ENCODE data around the gene LONP1.

LONP1 gene

GRCh38 chr19:5667751-5668271 is 52.1 kb downstream of the LONP1 start:
- no peaks in the 10 kb centered on the region for H3K27me3 ChIP-seq (ENCODE audit: insufficient read depth, poor library complexity, severe bottlenecking)
- no peak for TF ChIP-seq SPI1 (IDR thresholded peaks at IDR 0.05; ENCODE audit: borderline replicate concordance, low read depth)
- TF ChIP-seq POLR2AphosphoS5 (IDR thresholded peaks at IDR 0.05; ENCODE audit: low read depth): no peak; the same call in 1 of the 2 replicates
- no peak for TF ChIP-seq GABPA (IDR thresholded peaks at IDR 0.05; ENCODE audit: low read depth)
- no peak for TF ChIP-seq CTCF (IDR thresholded peaks at IDR 0.05; ENCODE audit: insufficient read depth, low read length)
- no peak for TF ChIP-seq REST (IDR thresholded peaks at IDR 0.05; ENCODE audit: insufficient replicate concordance, low read depth)
- no peak overlapping the region for H3K27ac ChIP-seq (replicated peaks)
- no peak overlapping the region for H3K4me3 ChIP-seq (replicated peaks; ENCODE audit: insufficient read depth, low read length)
- no peak for DNase-seq (ENCODE audit: low read depth in 1 of 2, low spot score in 1 of 2)

GRCh38 chr19:5666921-5667610 is 52.9 kb downstream of the LONP1 start:
- no peak overlapping the region for H3K4me3 ChIP-seq (replicated peaks; ENCODE audit: insufficient read depth, low read length)
- no peak for TF ChIP-seq GABPA (IDR thresholded peaks at IDR 0.05; ENCODE audit: low read depth)
- TF ChIP-seq POLR2AphosphoS5 (IDR thresholded peaks at IDR 0.05; ENCODE audit: low read depth): no peak; the same call in 1 of the 2 replicates
- TF ChIP-seq REST (IDR thresholded peaks at IDR 0.05; ENCODE audit: insufficient replicate concordance, low read depth): no peak
- TF ChIP-seq CTCF (IDR thresholded peaks at IDR 0.05; ENCODE audit: insufficient read depth, low read length): no peak
- TF ChIP-seq SPI1 (IDR thresholded peaks at IDR 0.05; ENCODE audit: borderline replicate concordance, low read depth): no peak

GRCh38 chr19:5665781-5666513 is 54.0 kb downstream of the LONP1 start:
- no peak for TF ChIP-seq CTCF (IDR thresholded peaks at IDR 0.05; ENCODE audit: insufficient read depth, low read length)
- no peak for TF ChIP-seq POLR2AphosphoS5 (IDR thresholded peaks at IDR 0.05; ENCODE audit: low read depth)
- TF ChIP-seq REST (IDR thresholded peaks at IDR 0.05; ENCODE audit: insufficient replicate concordance, low read depth): no peak
- no peak for TF ChIP-seq SPI1 (IDR thresholded peaks at IDR 0.05; ENCODE audit: borderline replicate concordance, low read depth)
- TF ChIP-seq GABPA (IDR thresholded peaks at IDR 0.05; ENCODE audit: low read depth): no peak
- no peak for DNase-seq (ENCODE audit: low read depth in 1 of 2, low spot score in 1 of 2)
- Histone ChIP-seq H3K27me3 (ENCODE audit: insufficient read depth, poor library complexity, severe bottlenecking) (no peaks in the 10 kb centered on the region), H3K27ac (replicated peaks) (no peak overlapping the region), H3K4me3 (replicated peaks; ENCODE audit: insufficient read depth, low read length) (no peak overlapping the region)

More at GRCh38 chr19:5666921-5667610, 52.9 kb downstream of the LONP1 start:
- no peak for DNase-seq (ENCODE audit: low read depth in 1 of 2, low spot score in 1 of 2)
- H3K27ac ChIP-seq (replicated peaks): no peak overlapping the region
- H3K27me3 ChIP-seq (ENCODE audit: insufficient read depth, poor library complexity, severe bottlenecking): no peaks in the 10 kb centered on the region
